ENCODE results near the gene HDGF.

HDGF gene

DNA sequence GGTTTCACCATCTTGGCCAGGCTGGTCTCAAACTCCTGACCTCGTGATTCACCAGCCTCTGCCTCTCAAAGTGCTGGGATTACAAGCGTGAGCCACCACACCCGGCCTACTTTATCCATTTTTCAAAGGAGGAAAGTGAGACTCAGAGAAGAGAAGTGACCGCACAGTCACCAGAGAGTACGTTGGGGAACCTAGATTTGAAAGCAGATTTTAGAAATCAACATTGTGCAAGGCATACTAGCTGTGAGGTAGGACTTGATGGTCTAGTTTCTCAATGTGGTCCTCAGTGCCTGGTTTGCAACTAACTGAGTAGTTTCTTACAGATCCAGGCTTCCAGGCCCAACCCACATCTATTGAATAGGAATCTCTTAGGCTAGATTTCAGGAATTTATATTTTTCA, 14.2 kb upstream of the HDGF start:
- TF ChIP-seq, protein P1, sequence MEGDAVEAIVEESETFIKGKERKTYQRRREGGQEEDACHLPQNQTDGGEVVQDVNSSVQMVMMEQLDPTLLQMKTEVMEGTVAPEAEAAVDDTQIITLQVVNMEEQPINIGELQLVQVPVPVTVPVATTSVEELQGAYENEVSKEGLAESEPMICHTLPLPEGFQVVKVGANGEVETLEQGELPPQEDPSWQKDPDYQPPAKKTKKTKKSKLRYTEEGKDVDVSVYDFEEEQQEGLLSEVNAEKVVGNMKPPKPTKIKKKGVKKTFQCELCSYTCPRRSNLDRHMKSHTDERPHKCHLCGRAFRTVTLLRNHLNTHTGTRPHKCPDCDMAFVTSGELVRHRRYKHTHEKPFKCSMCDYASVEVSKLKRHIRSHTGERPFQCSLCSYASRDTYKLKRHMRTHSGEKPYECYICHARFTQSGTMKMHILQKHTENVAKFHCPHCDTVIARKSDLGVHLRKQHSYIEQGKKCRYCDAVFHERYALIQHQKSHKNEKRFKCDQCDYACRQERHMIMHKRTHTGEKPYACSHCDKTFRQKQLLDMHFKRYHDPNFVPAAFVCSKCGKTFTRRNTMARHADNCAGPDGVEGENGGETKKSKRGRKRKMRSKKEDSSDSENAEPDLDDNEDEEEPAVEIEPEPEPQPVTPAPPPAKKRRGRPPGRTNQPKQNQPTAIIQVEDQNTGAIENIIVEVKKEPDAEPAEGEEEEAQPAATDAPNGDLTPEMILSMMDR (IDR thresholded peaks at IDR 0.05): no peak

DNA sequence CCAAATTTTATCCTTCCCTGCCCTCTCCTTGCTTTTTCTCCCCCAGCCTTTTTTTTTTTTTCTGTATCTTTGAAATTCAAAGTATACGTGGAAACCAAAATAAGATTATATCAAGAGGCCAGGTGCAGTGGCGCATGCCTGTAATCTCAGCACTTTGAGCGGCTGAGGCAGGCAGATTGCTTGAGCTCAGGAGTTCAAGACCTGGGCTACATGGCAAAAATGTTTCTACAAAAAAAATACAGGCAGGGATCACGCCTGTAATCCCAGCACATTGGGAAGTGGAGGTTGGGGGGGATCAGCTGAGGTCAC, 9.3 kb upstream of the HDGF start:
- TF ChIP-seq, protein P1 (IDR thresholded peaks at IDR 0.05): no peak

DNA sequence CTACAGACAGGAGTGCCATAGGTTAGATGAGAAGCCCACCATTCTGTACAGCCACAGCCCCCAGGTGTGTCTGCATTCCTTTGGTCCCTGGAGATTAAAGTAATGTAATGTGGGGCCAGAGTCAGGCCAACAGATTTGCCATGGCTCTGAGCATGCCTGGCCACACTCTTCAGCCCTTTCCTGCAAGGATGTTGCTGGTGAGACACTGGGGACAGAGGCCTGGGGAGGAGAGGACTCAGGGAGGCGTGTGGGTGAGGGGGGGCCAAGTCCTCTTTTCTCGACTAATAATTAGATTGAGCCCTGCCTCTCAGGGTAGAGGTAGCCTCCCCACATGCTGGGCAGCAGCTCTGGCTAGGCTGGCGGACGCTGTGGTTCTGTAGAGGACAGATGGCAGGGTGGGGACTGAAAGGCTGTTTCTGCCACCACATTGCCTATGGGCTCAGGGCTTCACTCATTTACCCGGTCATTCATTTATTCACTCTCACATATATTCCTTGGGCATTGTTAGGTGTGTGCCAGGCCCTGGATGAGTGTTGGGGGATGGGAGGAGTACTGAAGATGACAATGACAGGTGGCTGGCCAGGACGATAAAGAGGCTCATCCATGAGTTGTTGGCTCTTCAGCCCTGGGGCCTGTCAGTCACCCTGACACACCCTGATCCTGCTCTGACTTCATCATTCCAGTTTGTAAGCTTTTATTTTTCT, 8.8 kb upstream of the HDGF start:
- TF ChIP-seq, protein P1 (IDR thresholded peaks at IDR 0.05): no peak

DNA sequence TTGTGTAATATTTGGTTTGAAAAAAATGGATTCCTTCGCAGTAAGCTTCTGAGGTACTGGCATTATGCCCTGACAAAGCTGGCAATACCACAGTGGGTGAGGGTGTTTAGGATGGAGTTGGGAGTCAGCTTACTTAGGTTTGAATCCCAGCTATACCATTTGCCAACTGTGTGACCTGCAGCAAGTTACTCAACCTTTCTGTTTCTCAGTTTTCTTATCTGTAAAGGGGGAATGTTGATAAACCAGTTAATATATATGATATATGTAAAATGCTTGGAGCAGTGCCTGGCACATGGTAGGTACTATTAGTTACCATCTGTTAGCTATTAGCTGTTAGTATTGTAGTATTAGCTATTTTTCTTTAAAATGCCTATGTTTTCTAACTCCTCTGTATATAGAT, 4.9 kb upstream of the HDGF start:
- TF ChIP-seq, protein P1 (IDR thresholded peaks at IDR 0.05): no peak

DNA sequence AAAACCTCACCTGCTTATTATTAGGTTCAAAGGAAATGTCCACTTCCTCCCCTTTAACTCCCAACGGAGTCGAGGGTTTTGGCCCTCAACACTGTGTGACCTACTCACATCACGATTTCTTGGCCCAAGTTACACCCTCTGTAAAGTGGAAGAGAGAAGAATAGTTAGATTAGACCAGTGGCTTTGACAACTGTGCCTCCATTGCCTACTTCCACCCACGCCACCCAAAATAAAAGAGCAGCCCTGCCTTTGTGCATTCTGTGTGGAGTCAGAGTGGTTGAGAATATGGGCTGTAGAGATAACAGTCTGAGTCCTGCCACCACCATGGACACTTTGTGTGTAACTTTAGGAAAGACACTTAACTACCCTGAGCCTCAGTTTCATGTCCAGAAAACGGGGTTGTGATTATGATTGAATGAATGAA, 4.1 kb upstream of the HDGF start:
- TF ChIP-seq, protein P1 (IDR thresholded peaks at IDR 0.05): no peak

DNA sequence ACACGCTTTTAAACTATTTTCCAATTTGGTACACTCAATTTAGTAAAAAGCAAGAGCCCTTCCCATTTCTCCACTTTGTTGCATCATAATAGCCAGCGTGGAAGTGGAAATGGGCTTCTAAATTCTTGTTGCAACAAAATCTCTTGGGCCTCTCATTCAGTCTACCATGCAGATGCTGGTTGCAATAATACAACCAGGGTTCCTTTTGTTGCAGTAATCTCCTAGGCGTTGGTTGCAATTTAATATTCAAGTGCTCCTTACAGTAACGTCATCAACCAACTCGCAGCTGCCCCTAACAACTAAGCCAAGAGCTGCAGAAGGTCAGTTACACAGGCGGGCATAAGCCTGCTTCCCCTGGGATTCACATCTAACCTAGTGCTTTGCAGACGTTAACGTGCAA, 2.7 kb upstream of the HDGF start:
- TF ChIP-seq, protein P1 (IDR thresholded peaks at IDR 0.05): no peak

DNA sequence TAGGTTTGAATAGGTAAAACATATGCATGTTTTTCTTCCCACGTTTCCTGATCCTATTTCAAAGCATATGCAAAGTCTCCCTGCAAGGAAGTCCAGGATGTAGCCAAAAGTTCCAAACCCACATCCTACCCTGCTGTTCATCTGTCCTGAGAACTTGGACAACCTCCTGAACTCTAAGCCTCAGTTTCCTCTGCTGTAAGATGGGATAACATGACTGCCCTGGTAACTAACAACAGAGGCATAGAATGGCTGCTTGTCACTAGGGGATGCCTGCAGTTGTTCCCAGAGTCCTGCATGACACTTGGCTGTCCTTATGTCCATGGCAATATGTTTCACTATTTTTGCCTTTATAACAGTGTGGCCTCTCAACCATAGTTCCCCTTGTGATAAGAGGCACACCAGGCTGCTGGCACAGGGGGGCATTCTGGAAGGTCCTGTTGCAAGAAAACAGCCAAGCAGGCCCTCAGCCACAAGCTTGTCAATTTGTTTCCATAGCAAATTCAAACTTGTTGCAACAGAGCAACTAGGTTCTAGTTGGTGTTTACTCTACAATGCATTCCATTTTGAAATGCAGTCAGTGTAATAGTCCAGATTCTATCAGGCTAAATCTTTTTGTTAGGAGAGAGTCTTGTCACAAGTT, 1.5 kb upstream of the HDGF start:
- TF ChIP-seq, protein P1 (IDR thresholded peaks at IDR 0.05): no peak
